Measurements from ENCODE around the gene RAB9A.

DNA sequence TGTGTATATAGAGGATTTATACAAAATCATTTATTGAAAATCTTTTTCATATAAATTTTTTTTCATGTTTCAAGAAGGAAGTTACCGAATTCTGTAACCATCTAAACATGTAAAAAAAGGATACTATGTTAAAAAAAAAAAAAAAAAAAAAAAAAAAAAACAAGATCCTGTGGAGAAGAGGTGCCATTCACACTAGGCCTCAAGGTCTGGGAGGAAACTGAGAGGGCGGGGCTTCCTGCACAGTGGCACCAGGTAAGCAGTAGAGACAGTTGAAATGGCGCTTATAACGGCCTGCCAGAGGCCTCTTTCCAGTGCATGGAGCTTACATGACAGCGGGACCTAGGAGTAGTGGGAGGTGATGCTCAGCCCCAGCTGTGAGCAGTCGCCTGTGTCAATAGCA lies 28.0 kb downstream of the RAB9A start:
- TF ChIP-seq, protein P1, sequence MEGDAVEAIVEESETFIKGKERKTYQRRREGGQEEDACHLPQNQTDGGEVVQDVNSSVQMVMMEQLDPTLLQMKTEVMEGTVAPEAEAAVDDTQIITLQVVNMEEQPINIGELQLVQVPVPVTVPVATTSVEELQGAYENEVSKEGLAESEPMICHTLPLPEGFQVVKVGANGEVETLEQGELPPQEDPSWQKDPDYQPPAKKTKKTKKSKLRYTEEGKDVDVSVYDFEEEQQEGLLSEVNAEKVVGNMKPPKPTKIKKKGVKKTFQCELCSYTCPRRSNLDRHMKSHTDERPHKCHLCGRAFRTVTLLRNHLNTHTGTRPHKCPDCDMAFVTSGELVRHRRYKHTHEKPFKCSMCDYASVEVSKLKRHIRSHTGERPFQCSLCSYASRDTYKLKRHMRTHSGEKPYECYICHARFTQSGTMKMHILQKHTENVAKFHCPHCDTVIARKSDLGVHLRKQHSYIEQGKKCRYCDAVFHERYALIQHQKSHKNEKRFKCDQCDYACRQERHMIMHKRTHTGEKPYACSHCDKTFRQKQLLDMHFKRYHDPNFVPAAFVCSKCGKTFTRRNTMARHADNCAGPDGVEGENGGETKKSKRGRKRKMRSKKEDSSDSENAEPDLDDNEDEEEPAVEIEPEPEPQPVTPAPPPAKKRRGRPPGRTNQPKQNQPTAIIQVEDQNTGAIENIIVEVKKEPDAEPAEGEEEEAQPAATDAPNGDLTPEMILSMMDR (conservative IDR thresholded peaks at IDR 0.05; ENCODE audit: low read length), result no peak
- no peak for TF ChIP-seq EZH2phosphoT487 (IDR thresholded peaks at IDR 0.05; ENCODE audit: borderline replicate concordance)

All from Loucy (cell line).